HG03103 (cell line): Measurements from ENCODE around the gene PCBP4.
"Not testable (repeated sequence)": the region's sequence is repeated elsewhere in the genome, so short reads cannot be mapped to it uniquely, and the experiment has no call there.

ENCODE experiments used
- ATAC-seq: cut with Tn5 transposase; IDR thresholded peaks from one replicate; pipeline ENCODE4 v1.9.1; 2021; ENCODE audit warnings: low read depth; ENCODE audit not compliant: unreplicated experiment

The PCBP4 gene

DNA sequence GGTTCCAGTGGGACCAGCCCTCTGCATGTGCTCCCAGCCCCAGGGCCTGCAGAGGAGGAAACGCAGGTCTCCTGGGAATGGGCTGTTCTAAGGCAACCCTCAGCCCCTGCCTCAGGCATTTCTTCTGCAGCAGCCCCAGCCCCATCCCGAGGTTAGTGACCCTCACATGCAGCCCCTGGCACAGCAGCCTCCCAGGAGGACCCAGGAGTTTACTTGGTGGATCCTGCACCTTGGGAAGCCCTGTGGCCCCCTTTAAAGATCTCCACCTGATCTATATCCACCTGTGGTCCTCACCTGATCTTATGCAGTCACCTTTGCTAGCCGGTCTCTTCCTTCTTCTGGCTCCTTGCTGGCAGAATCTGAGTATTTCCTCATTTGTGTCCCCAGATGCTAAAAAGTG lies 38.3 kb downstream of the PCBP4 start:
- not testable (repeated sequence) for ATAC-seq

DNA sequence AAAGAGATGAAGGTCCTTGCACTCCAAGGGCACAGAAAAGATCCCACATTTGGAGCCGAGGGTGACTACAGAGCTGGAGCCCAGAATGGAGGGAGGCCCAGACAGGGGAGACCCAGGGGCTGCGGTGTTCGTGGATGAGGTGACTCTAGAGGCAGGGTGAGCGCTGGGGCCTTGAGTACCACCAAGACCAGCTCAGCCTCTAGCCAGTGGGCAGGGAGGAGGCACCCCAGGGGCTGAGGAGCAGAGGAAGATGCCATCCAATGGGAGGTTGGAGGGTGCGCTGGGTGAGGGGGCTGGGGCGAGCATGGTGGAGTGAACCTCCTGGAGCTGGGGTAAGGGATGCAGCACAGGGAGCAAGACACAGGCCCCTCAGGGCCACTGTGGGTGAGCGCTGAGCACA lies 38.8 kb downstream of the PCBP4 start:
- ATAC-seq: no peak

DNA sequence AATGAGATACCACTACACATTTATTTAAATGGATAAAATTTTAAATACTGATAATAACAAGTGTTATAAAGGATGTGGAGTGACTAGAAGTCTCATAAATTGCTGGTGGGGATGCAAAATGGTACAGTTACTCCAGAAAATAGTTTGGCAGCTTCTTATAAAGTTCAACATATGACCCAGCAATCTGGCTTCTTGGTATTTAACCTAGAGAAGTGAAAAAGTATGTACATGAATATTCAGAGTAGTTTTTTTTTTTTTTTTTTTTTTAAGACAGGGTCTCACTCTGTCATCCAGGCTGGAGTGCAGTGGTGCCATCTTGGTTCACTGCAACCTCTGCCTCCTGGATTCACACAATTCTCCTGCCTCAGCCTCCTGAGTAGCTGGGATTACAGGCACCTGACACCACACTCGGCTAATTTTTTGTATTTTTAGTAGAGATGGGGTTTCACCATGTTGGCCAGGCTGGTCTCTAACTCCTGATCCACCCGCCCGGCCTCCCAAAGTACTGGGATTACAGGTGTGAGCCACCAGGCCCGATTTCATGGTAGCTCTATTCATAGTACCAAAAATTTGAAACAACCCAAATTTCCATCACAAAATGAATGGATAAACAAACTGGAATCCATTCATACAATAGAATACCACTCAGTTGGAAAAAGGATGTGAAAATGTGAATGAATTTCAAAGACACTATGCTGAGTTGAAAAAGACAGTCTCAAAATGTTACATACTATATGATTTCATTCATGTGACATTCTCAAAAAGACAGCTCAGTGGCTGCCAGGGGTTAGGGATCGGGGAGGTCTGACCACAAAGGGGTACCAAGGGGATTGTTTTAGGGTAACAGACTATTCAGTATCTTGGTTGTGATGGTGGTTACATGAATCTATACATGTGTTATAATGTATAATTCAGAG lies 39.9 kb downstream of the PCBP4 start:
- no peak for ATAC-seq

DNA sequence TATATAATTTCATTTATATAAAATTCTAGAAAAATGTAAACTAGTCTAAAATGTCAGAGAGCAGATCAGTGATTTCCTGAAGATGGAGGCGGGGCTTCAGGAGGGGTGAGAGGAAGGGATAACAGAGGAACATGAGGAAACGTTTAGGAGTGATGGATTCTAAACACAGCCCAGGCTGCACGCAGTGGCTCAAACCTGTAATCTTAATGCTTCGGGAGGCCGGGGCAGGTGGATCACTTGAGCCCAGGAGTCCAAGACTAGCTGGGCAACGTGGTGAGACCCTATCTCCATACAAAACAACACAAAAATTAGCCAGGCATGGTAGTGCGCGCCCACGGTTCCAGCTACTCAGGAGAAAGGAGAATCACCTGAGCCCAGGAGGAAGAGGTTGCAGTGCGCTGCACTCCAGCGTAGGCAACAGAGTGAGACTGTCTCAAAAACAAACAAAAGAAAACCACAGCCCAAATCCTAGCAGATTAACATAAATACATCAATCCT lies 46.1 kb downstream of the PCBP4 start:
- no peak for ATAC-seq

DNA sequence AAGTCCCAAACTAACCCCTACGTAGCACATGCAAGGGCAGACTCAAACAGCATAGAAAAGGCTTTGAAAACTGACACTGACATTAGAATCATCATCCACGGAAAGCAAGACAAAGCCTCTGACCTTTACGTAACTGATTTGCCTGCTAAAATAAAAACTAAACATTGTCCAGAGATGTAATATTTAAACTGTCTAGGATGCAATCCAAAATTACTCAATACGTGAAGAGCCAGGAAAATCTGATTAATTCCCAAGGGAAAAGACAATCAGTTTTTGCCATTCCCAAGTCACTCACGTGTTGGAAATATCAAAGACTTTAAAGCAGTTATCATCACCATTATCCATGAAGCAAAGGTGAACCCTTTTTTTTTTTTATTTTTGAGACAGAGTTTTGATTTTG lies 50.8 kb downstream of the PCBP4 start:
- ATAC-seq: no peak

DNA sequence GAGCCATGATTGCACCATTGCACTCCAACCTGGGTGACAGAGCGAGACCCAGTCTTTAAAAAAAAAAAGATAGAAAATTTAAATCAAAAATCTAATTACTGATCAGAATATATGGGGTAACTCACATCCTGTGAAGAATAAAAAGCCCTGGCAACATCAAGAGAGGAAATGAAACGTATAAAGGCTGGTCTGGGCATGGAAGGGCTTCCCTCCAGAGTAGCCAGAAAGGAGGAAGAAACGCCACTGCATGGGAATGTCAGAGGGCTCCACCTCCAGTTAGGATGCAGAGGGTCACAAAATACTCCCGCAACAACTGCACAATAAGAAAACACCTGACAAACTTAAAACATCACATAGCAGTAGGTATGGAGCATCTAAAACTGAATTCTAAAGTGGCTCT lies 59.2 kb downstream of the PCBP4 start:
- no peak for ATAC-seq
